Activated B cell treated with CpG ODN at 0.5 μM for 24 hours (primary cell): ENCODE data around the gene ZNF804B. TPM values are rescaled to one million over a fixed set of nuclear protein-coding genes. Genes with fewer than 3 reads are reported as not detected.

ENCODE experiments used
- ATAC-seq: fragments of 200-7000 bp; cut with Tn5 transposase; one replicate; pipeline ENCODE4 v1.10.0; 2021; ENCODE audit warnings: low read depth, mild to moderate bottlenecking, moderate library complexity
- CTCF ChIA-PET: fragments of 350-600 bp; sonication (Branson Sonifier 250); formaldehyde crosslinking; loops from one replicate; lab custom pipeline; 2021; ENCODE audit warnings: antibody characterized with exemption; lab: Charles Lee
- POLR2A ChIA-PET: fragments of 350-600 bp; sonication (Branson Sonifier 250); formaldehyde crosslinking; loops from one replicate; lab custom pipeline; 2021; ENCODE audit warnings: antibody characterized with exemption; lab: Charles Lee
- DNase-seq: peaks from one replicate; pipeline ENCODE4 v3.0.0; 2022
- H3K27ac Mint-ChIP-seq: one replicate; pipeline ENCODE4 v1.8.0; 2020; ENCODE audit warnings: mixed read lengths
- H3K27me3 Mint-ChIP-seq: one replicate; pipeline ENCODE4 v1.8.0; 2021; ENCODE audit warnings: mixed read lengths
- H3K36me3 Mint-ChIP-seq: one replicate; pipeline ENCODE4 v1.8.0; 2021; ENCODE audit warnings: low read depth, mixed read lengths
- H3K4me1 Mint-ChIP-seq: one replicate; pipeline ENCODE4 v1.8.0; 2021; ENCODE audit warnings: mixed read lengths
- H3K4me3 Mint-ChIP-seq: one replicate; pipeline ENCODE4 v1.8.0; 2020; ENCODE audit warnings: mild to moderate bottlenecking, mixed read lengths
- H3K9me3 Mint-ChIP-seq: one replicate; pipeline ENCODE4 v1.8.0; 2020; ENCODE audit warnings: mixed read lengths
- CTCF ChIP-seq: fragments of 200-600 bp; IDR thresholded peaks from one replicate; pipeline ENCODE4 v1.8.0; 2022; ENCODE audit warnings: antibody characterized with exemption, mild to moderate bottlenecking
- intact Hi-C: fragments of 100-400 bp; cut with micrococcal nuclease; formaldehyde crosslinking; loops from one replicate; pipeline ENCODE4 v1.15.1; 2024
- total RNA-seq: library from RNA; stranded (reverse); gene quantifications from 2 replicates; pipeline ENCODE4 v1.2.3, GENCODE V29; 2022

Gene ZNF804B
- total RNA-seq, 1 donor from 2014 or later, result not detected

GRCh38 chr7:89238156-89238555 lies 478.7 kb downstream of the ZNF804B start:
- CTCF ChIA-PET, result no interaction called here
- intact Hi-C loops, result no loop called here

DNA sequence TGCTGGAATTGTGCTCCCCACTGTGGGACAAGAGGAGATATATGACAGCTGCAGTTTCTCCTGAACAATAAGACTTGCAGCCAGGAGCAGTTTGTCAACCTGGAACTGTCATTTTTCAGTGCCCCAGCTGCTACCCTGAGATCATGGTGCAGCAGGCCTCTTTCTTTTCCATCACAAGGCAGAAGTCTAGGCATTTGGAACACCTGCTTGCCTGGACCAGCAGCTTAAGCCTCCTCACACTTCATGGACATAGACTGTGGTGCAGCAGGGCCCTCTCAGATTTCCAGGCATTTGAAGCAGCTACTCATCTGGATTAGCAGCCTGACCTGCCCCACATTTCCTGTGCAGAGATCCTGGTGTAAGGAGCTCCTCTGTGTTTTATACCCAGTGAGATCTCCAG lies 486.7 kb downstream of the ZNF804B start:
- Mint-ChIP-seq H3K4me3 (no peak overlapping the region), H3K27ac (no peak overlapping the region), H3K27me3 (no peaks in the 10 kb centered on the region), H3K36me3 (no peaks in the 10 kb centered on the region), H3K4me1 (no peaks in the 10 kb centered on the region), H3K9me3 (peaks cover 2% of the 10 kb centered on the region)
- CTCF ChIA-PET, result no interaction called here
- TF ChIP-seq CTCF, result no peak
- no peak for ATAC-seq
- no peak for DNase-seq
- POLR2A ChIA-PET, result no interaction called here
- intact Hi-C loops, result no loop called here

More at GRCh38 chr7:89238156-89238555, 478.7 kb downstream of the ZNF804B start:
- Mint-ChIP-seq H3K4me3 (no peak overlapping the region), H3K27ac (no peak overlapping the region), H3K27me3 (no peaks in the 10 kb centered on the region), H3K9me3 (peaks cover 2% of the 10 kb centered on the region), H3K36me3 (no peaks in the 10 kb centered on the region), H3K4me1 (no peaks in the 10 kb centered on the region)
- no peak for TF ChIP-seq CTCF
- POLR2A ChIA-PET, result no interaction called here
- no peak for DNase-seq
- no peak for ATAC-seq

DNA sequence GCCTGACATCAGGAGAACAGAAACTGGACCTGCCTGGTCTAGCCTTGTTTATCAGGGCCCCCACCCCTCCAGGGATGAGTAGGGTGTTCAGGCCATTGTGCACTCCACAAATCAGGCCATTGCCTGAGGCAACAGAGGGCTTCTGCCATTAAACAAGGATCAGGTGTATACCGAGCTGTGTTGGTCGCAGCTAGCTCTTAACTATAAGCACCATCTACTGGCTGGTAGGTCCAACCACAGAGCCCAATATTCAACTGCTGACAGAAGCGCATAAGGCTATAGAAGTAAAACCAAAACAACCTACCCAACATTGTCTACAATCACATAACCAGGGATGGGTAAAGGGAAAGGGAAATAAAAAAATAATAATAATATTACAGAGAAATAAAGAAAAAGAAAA lies 487.7 kb downstream of the ZNF804B start:
- no peaks in the 10 kb centered on the region for H3K27me3 Mint-ChIP-seq
- H3K27ac Mint-ChIP-seq, result no peak overlapping the region
- intact Hi-C loops, result no loop called here
- no peak for DNase-seq
- peaks cover 7% of the 10 kb centered on the region for H3K9me3 Mint-ChIP-seq
- no peaks in the 10 kb centered on the region for H3K36me3 Mint-ChIP-seq
- POLR2A ChIA-PET, result no interaction called here
- no peaks in the 10 kb centered on the region for H3K4me1 Mint-ChIP-seq
- CTCF ChIA-PET, result no interaction called here
- H3K4me3 Mint-ChIP-seq, result no peak overlapping the region
- TF ChIP-seq CTCF, result no peak
- no peak for ATAC-seq

DNA sequence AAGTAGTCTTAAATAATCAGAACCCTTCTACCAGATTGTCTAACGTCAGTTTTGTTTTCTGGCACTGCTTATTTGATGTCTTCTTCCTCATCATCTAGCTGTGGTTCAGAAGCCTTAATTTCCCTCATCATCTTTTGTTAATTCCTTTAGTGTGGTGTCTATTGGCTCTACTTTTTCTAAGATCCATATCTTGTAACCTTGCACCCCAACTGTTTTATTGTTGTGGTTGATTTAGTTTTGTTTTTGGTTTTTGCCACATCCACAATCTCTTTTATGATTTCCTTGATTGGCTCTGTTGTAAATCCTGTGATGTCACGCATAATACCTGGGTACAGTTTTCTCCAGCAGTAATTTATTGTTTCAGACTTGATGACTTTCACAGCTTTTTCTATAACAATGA lies 499.6 kb downstream of the ZNF804B start:
- intact Hi-C loops, result no loop called here
- POLR2A ChIA-PET, result no interaction called here
- Mint-ChIP-seq H3K4me1 (no peaks in the 10 kb centered on the region), H3K27ac (no peak overlapping the region), H3K36me3 (no peaks in the 10 kb centered on the region), H3K27me3 (no peaks in the 10 kb centered on the region), H3K4me3 (no peak overlapping the region), H3K9me3 (peaks cover 2% of the 10 kb centered on the region)
- TF ChIP-seq CTCF, result no peak
- ATAC-seq (no peak), DNase-seq (no peak)
- CTCF ChIA-PET, result no interaction called here

DNA sequence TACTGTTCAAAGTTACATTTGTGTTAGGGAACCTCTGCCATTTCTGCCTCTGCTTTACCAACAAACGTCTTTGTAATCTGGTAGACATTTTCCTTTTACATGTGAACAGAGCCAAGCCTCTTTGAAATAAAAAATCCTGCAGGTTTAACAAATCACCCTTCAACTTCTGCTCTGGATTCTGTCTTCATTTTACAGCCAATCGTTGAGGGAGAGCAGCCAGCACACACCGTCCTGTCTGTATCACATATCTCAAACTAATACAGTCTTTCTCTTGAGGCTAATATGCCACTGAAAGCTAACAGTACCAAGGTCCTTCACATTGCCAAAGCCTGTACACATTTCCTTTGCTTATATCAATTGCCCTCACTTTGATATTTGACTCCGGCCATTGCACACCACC lies 504.6 kb downstream of the ZNF804B start:
- Mint-ChIP-seq H3K27ac (no peak overlapping the region), H3K36me3 (no peaks in the 10 kb centered on the region), H3K4me1 (no peaks in the 10 kb centered on the region), H3K27me3 (no peaks in the 10 kb centered on the region), H3K9me3 (no peaks in the 10 kb centered on the region), H3K4me3 (no peak overlapping the region)
- TF ChIP-seq CTCF, result no peak
- ChIA-PET POLR2A (no interaction called here), CTCF (no interaction called here)
- no peak for ATAC-seq
- no peak for DNase-seq
- intact Hi-C loops, result no loop called here
